ENCODE measurements around the gene NOL12.
"Not testable (repeated sequence)": the region's sequence is repeated elsewhere in the genome, so short reads cannot be mapped to it uniquely, and the experiment has no call there.

The NOL12 gene

GRCh38 chr22:37717235-37717634 lies 31.1 kb downstream of the NOL12 start:
- not testable (repeated sequence) for DNase-seq

GRCh38 chr22:37717746-37718305 lies 31.7 kb downstream of the NOL12 start:
- not testable (repeated sequence) for DNase-seq

- DNase-seq: no peak
These were observed 39.6 kb downstream of the NOL12 start for GRCh38 chr22:37725551-37726240.

DNA sequence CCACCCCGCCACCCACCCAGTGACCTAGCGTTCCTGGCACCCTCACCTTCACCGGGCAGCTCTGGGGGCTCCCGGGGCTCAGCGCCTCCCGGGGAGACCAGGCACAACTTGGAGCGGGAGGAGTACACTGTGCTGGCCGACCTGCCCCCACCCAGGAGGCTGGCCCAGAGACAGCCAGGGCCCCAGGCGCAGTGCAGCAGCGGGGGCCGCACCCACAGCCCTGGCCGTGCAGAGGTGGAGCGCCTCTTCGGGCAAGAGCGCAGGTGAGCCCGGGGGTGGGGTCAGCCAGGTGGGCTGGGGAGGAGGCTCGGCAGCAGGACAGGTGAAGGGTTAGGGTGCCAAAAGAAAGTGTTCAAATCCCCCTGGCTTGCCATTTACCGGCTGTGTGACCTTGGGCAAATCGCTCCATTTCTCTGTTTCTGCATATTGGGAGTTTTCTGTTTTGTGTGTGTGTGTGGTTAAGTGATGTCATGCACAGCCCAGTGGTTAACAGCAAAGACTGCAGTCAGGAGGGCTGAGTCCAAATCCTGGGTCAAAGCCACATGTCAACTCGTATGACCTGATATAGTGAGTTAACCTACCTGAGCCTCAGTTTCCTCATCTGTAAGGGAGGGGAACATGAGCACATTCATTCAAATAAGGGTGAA lies 40.2 kb downstream of the NOL12 start:
- DNase-seq: no peak

- no peak for DNase-seq
These were observed 42.5 kb downstream of the NOL12 start for GRCh38 chr22:37728620-37729019.

- DNase-seq: peak in 1 of 2 donors; percentile 24
These were observed 45.8 kb downstream of the NOL12 start for GRCh38 chr22:37731804-37732471.

DNA sequence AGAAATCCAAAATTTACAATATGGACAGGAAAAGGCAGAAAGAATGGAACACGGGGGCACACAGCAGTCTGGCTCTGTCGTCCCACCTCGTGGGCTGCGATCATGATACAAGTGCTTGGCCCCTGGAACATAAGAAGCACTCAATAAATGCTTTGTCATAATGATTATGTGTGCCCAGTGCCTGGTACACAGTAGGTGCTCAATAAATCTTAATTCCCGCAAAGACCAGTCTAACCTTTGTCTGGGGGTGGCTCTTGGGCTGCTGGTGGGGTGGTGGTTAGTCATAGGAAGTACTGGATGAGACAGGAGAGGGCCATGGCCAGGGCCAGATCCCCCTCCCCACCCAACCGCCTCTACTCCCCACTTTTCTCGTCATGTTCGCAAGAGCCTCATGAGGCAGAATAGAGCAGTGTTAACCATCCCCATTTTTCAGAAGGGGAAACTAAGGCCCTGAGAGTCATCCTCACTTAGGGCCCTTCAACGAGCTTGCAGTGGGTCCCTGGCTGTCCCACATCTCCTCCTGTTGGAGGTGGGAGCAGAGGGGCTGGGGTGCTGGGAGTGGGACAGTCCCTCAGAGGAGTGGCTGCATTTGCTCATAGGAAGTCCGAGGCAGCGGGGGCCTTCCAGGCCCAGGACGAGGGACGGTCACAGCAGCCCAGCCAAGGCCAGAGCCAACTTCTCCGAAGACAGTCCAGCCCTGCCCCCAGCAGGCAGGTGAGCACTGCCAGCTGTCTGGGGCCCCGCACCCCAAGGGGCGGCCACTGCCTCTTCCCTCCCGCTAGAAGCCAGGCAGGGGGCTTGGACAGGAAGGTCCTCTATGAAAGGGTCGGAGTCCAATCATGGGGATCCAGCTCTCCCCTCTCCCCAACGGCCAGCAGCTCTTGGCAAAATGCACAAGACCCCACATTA lies 46.8 kb downstream of the NOL12 start:
- no peak for DNase-seq

- no peak for DNase-seq
These were observed 47.7 kb downstream of the NOL12 start for GRCh38 chr22:37733625-37734401.

GRCh38 chr22:37734402-37734700 lies 48.2 kb downstream of the NOL12 start:
- no peak for DNase-seq

DNA sequence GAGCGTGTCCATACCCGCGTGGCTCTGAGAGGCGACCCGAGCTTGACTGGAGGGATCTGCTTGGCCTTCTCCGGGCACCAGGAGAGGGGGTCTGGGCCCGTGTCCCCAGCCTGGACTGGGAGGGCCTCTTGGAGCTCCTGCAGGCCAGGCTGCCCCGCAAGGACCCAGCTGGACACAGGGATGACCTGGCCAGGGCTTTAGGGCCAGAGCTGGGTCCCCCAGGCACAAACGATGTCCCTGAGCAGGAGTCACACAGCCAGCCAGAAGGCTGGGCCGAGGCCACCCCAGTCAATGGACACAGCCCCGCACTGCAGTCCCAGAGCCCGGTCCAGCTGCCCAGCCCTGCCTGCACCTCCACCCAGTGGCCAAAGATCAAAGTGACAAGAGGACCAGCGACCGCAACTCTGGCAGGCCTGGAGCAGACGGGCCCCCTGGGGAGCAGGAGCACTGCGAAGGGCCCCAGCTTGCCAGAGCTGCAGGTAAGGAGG lies 48.9 kb downstream of the NOL12 start:
- DNase-seq: no peak

DNA sequence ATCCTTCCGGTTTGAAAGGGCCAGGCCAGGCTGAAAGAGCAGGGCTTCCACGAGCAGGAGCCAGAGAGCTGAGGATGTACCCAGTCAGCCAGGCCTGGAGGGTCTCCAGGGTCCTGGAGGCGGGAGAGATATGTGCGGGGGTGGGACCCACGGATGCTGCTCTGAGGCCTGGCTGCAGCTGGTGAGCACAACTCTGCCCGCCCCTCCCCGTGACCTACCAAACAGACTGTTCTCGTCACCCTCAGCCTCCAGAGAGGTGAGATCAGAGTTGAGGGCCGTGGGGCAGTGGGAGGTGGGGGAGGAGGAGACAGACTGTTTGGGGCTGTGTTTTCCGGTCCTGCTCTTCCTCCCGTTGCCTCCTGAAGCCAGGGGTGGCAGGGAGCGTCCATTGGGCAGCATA lies 52.9 kb downstream of the NOL12 start:
- no peak for DNase-seq

GRCh38 chr22:37739611-37740049 lies 53.5 kb downstream of the NOL12 start:
- DNase-seq: peak; percentile 31 to 37

- DNase-seq: no peak
These were observed 54.5 kb downstream of the NOL12 start for GRCh38 chr22:37740455-37741311.

GRCh38 chr22:37741312-37741795 lies 55.2 kb downstream of the NOL12 start:
- DNase-seq: peak in 1 of 2 donors; percentile 20

GRCh38 chr22:37742376-37743171 lies 56.4 kb downstream of the NOL12 start:
- peak in 1 of 2 donors; percentile 8 for DNase-seq
